CD14-positive monocyte (primary cell): ENCODE measurements around the gene ZBTB7C. TPM values are rescaled to one million over a fixed set of nuclear protein-coding genes. Genes with fewer than 3 reads are reported as not detected.

Experiments used
- DNase-seq, 3 donors: peaks; one replicate each; pipeline ENCODE4 v3.0.0-alpha.2; 2011 to 2022
- H2AFZ ChIP-seq: 2 replicates; pipeline ENCODE4 v1.6.0; 2012; ENCODE audit warnings: mild to moderate bottlenecking, low read depth, low read length, inconsistent platforms; ENCODE audit not compliant: insufficient read depth, poor library complexity, severe bottlenecking
- H3K27ac ChIP-seq, 2 donors: 1 replicate in 1 of 2; 2 replicates in 1 of 2; pipeline ENCODE4 v1.5.1; 2012 to 2013; ENCODE audit warnings: low read length in 2 of 2, control low read depth in 1 of 2, inconsistent platforms in 1 of 2, low read depth in 1 of 2, mild to moderate bottlenecking in 1 of 2
- H3K27me3 ChIP-seq, 2 donors: one replicate each; pipeline versions ENCODE4 v1.6.0 to v1.6.1; 2011 to 2013; ENCODE audit warnings: low read length in 2 of 2; ENCODE audit not compliant: control insufficient read depth in 2 of 2, insufficient read depth in 2 of 2
- H3K36me3 ChIP-seq, 2 donors: replicated peaks in 1 of 2; 1 replicate in 1 of 2; 2 replicates in 1 of 2; pipeline versions ENCODE4 v1.5.1 to v1.6.1; 2012 to 2013; ENCODE audit warnings: low read length in 2 of 2, control low read depth in 1 of 2, inconsistent platforms in 1 of 2, mild to moderate bottlenecking in 1 of 2; ENCODE audit not compliant: insufficient read depth in 2 of 2, control insufficient read depth in 1 of 2
- H3K4me1 ChIP-seq, 2 donors: 1 replicate in 1 of 2; 2 replicates in 1 of 2; pipeline versions ENCODE4 v1.5.1 to v1.6.1; 2012 to 2013; ENCODE audit warnings: low read length in 2 of 2, control low read depth in 1 of 2, inconsistent platforms in 1 of 2, mild to moderate bottlenecking in 1 of 2, moderate library complexity in 1 of 2; ENCODE audit not compliant: insufficient read depth in 2 of 2, control insufficient read depth in 1 of 2
- H3K4me2 ChIP-seq: replicated peaks from 2 replicates; pipeline ENCODE3; 2012; ENCODE audit warnings: low read length, moderate library complexity, mild to moderate bottlenecking; ENCODE audit not compliant: poor library complexity, severe bottlenecking; ENCODE audit errors: extremely low read depth
- H3K4me3 ChIP-seq, 3 experiments: fragments of 200-600 bp in 1 of 3; sonication (generic) in 1 of 3; replicated peaks in 1 of 3; 1 replicate in 2 of 3; 2 replicates in 1 of 3; pipeline ENCODE4 v1.5.1; 2011 to 2013; ENCODE audit warnings: low read length in 3 of 3, mild to moderate bottlenecking in 3 of 3, control low read depth in 2 of 3, low read depth in 2 of 3, inconsistent platforms in 1 of 3, moderate library complexity in 1 of 3
- H3K79me2 ChIP-seq: 2 replicates; pipeline ENCODE4 v1.6.0; 2012; ENCODE audit warnings: mild to moderate bottlenecking, control low read depth, inconsistent platforms, low read length, moderate library complexity; ENCODE audit not compliant: insufficient read depth
- H3K9ac ChIP-seq: 2 replicates; pipeline ENCODE4 v1.6.0; 2017; ENCODE audit warnings: low read length, mild to moderate bottlenecking; ENCODE audit not compliant: insufficient read depth, poor library complexity, severe bottlenecking
- H3K9me3 ChIP-seq, 2 donors: replicated peaks in 1 of 2; 1 replicate in 1 of 2; 2 replicates in 1 of 2; pipeline versions ENCODE4 v1.5.1 to v1.6.1; 2012 to 2013; ENCODE audit warnings: low read length in 2 of 2, control low read depth in 1 of 2; ENCODE audit not compliant: control insufficient read depth in 1 of 2, insufficient read depth in 1 of 2
- H4K20me1 ChIP-seq: 2 replicates; pipeline ENCODE4 v1.6.0; 2012; ENCODE audit warnings: mild to moderate bottlenecking, low read length, control low read depth, moderate library complexity; ENCODE audit not compliant: insufficient read depth
- H3K27ac Mint-ChIP-seq, 7 donors: one replicate each; pipeline ENCODE4 v1.8.0; 2020; ENCODE audit warnings: mild to moderate bottlenecking in 7 of 7, mixed read lengths in 7 of 7, moderate library complexity in 6 of 7, inconsistent platforms in 2 of 7
- H3K27me3 Mint-ChIP-seq, 3 donors: one replicate each; pipeline ENCODE4 v1.8.0; 2021 to 2022; ENCODE audit warnings: low read depth in 3 of 3, mild to moderate bottlenecking in 3 of 3, mixed read lengths in 3 of 3, moderate library complexity in 3 of 3, inconsistent platforms in 1 of 3
- H3K36me3 Mint-ChIP-seq, 2 donors: one replicate each; pipeline ENCODE4 v1.8.0; 2020; ENCODE audit warnings: mixed read lengths in 2 of 2, inconsistent platforms in 1 of 2, mild to moderate bottlenecking in 1 of 2
- H3K4me1 Mint-ChIP-seq: one replicate; pipeline ENCODE4 v1.8.0; 2020; ENCODE audit warnings: mild to moderate bottlenecking, mixed read lengths
- H3K4me3 Mint-ChIP-seq, 2 donors: one replicate each; pipeline ENCODE4 v1.8.0; 2020; ENCODE audit warnings: mild to moderate bottlenecking in 2 of 2, mixed read lengths in 2 of 2, moderate library complexity in 1 of 2
- H3K9me3 Mint-ChIP-seq, 7 donors: one replicate each; pipeline ENCODE4 v1.8.0; 2020 to 2022; ENCODE audit warnings: mixed read lengths in 7 of 7, mild to moderate bottlenecking in 6 of 7, moderate library complexity in 6 of 7, inconsistent platforms in 2 of 7
- CTCF ChIP-seq: fragments of 200-600 bp; IDR thresholded peaks from one replicate; pipeline ENCODE4 v1.8.0; 2022; ENCODE audit warnings: antibody characterized with exemption, mild to moderate bottlenecking
- WGBS: methylation state at CpG from one replicate; pipeline ENCODE4 v1.1.5; 2013; ENCODE audit warnings: missing lambda C conversion rate; ENCODE audit not compliant: insufficient coverage; 5-methylcytosine and 5-hydroxymethylcytosine counted together
- intact Hi-C, 2 donors: fragments of 100-400 bp; cut with micrococcal nuclease; formaldehyde crosslinking; loops; one replicate each; pipeline versions ENCODE4 v1.15.0 to v1.15.1; 2023
- polyA plus RNA-seq, 3 donors: library from polyadenylated mRNA; depleted of rRNA in 1 of 3; unstranded in 2 of 3; stranded (reverse) in 1 of 3; fragments of 300-500 nt in 2 of 3; fragments of >200 nt in 1 of 3; fragmentation: Illumina TruSeq in 2 of 3; gene quantifications; 1 replicate in 2 of 3; 2 replicates in 1 of 3; pipeline ENCODE4 v1.2.3, GENCODE V29; 2012 to 2021

Gene ZBTB7C
- polyA plus RNA-seq, 3 donors: 0.03 to 0.09 TPM; not detected in 1

GRCh38 chr18:48397021-48397420, 12.2 kb downstream of the ZBTB7C start:
- no peak overlapping the region for H3K27ac Mint-ChIP-seq
- no peaks in the 10 kb centered on the region for H3K4me1 ChIP-seq
- no peak for DNase-seq
- no peaks in the 10 kb centered on the region for H3K4me1 Mint-ChIP-seq
- no peak overlapping the region for H3K4me3 Mint-ChIP-seq
- no peak overlapping the region for H2AFZ ChIP-seq
- no peak overlapping the region for H3K9ac ChIP-seq
- no peaks in the 10 kb centered on the region for H4K20me1 ChIP-seq
- H3K27me3 Mint-ChIP-seq: peaks cover 26 to 67% (median 27%) of the 10 kb centered on the region in 3 donors
- no peak overlapping the region for H3K4me3 ChIP-seq
- TF ChIP-seq CTCF: no peak
- H3K9me3 Mint-ChIP-seq: peaks cover 0 to 2% (median 0%) of the 10 kb centered on the region in 7 donors
- H3K27ac ChIP-seq: no peak overlapping the region
- H3K4me2 ChIP-seq: no peak overlapping the region
- H3K36me3 Mint-ChIP-seq: no peaks in the 10 kb centered on the region
- H3K79me2 ChIP-seq: no peaks in the 10 kb centered on the region
- H3K27me3 ChIP-seq: peaks cover 7 to 45% of the 10 kb centered on the region in 2 donors
- 17% methylated on average over 1 of the region's 4 CpGs for WGBS
- no peaks in the 10 kb centered on the region for H3K9me3 ChIP-seq
- intact Hi-C loops: no loop called here
- H3K36me3 ChIP-seq: no peaks in the 10 kb centered on the region

DNA sequence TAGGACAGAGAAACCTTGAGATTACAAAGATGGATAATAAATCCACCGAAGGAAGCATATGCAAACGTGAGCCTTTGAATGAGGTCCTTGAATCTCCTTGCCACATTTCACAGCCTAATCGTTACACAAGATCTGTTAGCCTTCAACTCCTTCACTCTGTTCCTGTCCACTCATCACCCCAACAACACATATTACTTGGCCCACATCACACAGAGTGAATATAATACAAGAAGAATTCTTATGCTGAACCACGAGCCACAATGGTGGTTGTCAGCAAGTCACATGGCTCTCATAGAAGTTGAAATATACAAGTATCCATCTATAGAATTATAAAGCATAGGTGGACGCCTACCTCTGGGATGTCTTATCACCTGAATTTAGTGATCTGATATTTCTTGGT, 12.6 kb downstream of the ZBTB7C start:
- no peaks in the 10 kb centered on the region for H4K20me1 ChIP-seq
- H3K9me3 ChIP-seq: no peaks in the 10 kb centered on the region
- H3K4me2 ChIP-seq: no peak overlapping the region
- H2AFZ ChIP-seq: no peak overlapping the region
- no peaks in the 10 kb centered on the region for H3K79me2 ChIP-seq
- intact Hi-C loops: no loop called here
- H3K4me3 ChIP-seq: no peak overlapping the region
- H3K36me3 ChIP-seq: no peaks in the 10 kb centered on the region
- TF ChIP-seq CTCF: no peak
- no peaks in the 10 kb centered on the region for H3K4me1 ChIP-seq
- Mint-ChIP-seq H3K4me3 (no peak overlapping the region), H3K27me3 (peaks cover 26 to 67% (median 26%) of the 10 kb centered on the region in 3 donors), H3K4me1 (no peaks in the 10 kb centered on the region), H3K27ac (no peak overlapping the region), H3K9me3 (peaks cover 0 to 2% (median 0%) of the 10 kb centered on the region in 7 donors), H3K36me3 (no peaks in the 10 kb centered on the region)
- peaks cover 7 to 49% of the 10 kb centered on the region in 2 donors for H3K27me3 ChIP-seq
- WGBS: no CpG with 5 or more reads among the region's 5 CpGs
- no peak for DNase-seq
- no peak overlapping the region for H3K27ac ChIP-seq
- no peak overlapping the region for H3K9ac ChIP-seq
